HepG2 (cell line): Measurements from ENCODE around the gene EBP. TPM values are rescaled to one million over a fixed set of nuclear protein-coding genes. Genes with fewer than 3 reads are reported as not detected.

Experiments used
- ATAC-seq: fragments of 200-7000 bp; cut with Tn5 transposase; 3 replicates; pipeline ENCODE4 v1.9.1; 2020; ENCODE audit warnings: mild to moderate bottlenecking, moderate library complexity
- BruUV-seq: library from RNA; stranded (reverse); fragments of 400-500 nt; replicated peaks from 2 replicates; lab custom pipeline; 2021; lab: Mats Ljungman, UMichigan
- CTCF ChIA-PET: fragments of 300-600 bp; formaldehyde crosslinking; extraction: SDS; loops from one replicate; lab custom pipeline; 2021; ENCODE audit warnings: low total read pairs, inconsistent platforms, low intra/inter-chr PET ratio; lab: Yijun Ruan, JAX
- POLR2A ChIA-PET: fragments of 350-600 bp; sonication (Branson Sonifier 250); formaldehyde crosslinking; loops from one replicate; lab custom pipeline; 2020; ENCODE audit warnings: antibody characterized with exemption, inconsistent platforms; lab: Yijun Ruan, JAX
- DNase-seq: peaks from one replicate; pipeline ENCODE4 v3.0.0-alpha.2; 2015; ENCODE audit warnings: low spot score
- FAIRE-seq: peaks from 3 replicates; lab custom pipeline; 2011; peaks lifted over from hg19 to GRCh38; lab: Jason Lieb, UNC
- H2AFZ ChIP-seq: one replicate; pipeline ENCODE4 v1.6.1; 2011; ENCODE audit warnings: low read length, inconsistent platforms
- H3K27ac ChIP-seq: fragments of 300-600 bp; 3 replicates; pipeline ENCODE4 v1.8.0; 2011; ENCODE audit warnings: mixed run types, mild to moderate bottlenecking, mixed read lengths, low read length, inconsistent platforms; ENCODE audit not compliant: insufficient read depth; ENCODE audit errors: extremely low read length
- H3K27me3 ChIP-seq, 2 experiments: fragments of 200-600 bp in 1 of 2; 2 replicates in 1 of 2; 3 replicates in 1 of 2; pipeline versions ENCODE4 v1.6.0 to v1.8.0; 2011; ENCODE audit warnings: low read length in 2 of 2, mild to moderate bottlenecking in 2 of 2, moderate library complexity in 2 of 2, inconsistent platforms in 1 of 2; ENCODE audit not compliant: insufficient read depth in 2 of 2, control insufficient read depth in 1 of 2
- H3K36me3 ChIP-seq, 2 experiments: fragments of 200-600 bp in 1 of 2; replicated peaks in 1 of 2; 2 replicates in 1 of 2; 3 replicates in 1 of 2; pipeline versions ENCODE4 v1.5.1 to v1.8.0; 2011; ENCODE audit warnings: low read length in 2 of 2, inconsistent platforms in 1 of 2; ENCODE audit not compliant: insufficient read depth in 2 of 2, control insufficient read depth in 1 of 2
- H3K4me1 ChIP-seq: 2 replicates; pipeline ENCODE4 v1.5.1; 2012; ENCODE audit warnings: low read length, inconsistent platforms; ENCODE audit not compliant: insufficient read depth
- H3K4me2 ChIP-seq: 2 replicates; pipeline ENCODE4 v1.6.0; 2011; ENCODE audit warnings: low read depth, low read length, inconsistent platforms
- H3K4me3 ChIP-seq, 3 experiments: fragments of 200-600 bp in 1 of 3; sonication (generic), shearing (Covaris generic) in 1 of 3; replicated peaks in 1 of 3; 2 replicates each; pipeline ENCODE4 v1.5.1; 2011 to 2016; ENCODE audit warnings: low read length in 3 of 3, inconsistent platforms in 2 of 3, low read depth in 2 of 3, mild to moderate bottlenecking in 2 of 3, control low read depth in 1 of 3, mixed read lengths in 1 of 3; ENCODE audit not compliant: insufficient read depth in 1 of 3
- H3K79me2 ChIP-seq: one replicate; pipeline ENCODE4 v1.6.1; 2011; ENCODE audit warnings: low read length, inconsistent platforms; ENCODE audit not compliant: insufficient read depth
- H3K9ac ChIP-seq: 2 replicates; pipeline ENCODE4 v1.6.0; 2011; ENCODE audit warnings: mild to moderate bottlenecking, low read depth, low read length, inconsistent platforms; ENCODE audit not compliant: insufficient read depth
- H3K9me3 ChIP-seq: 2 replicates; pipeline ENCODE4 v1.5.1; 2012; ENCODE audit warnings: mild to moderate bottlenecking, low read length
- H4K20me1 ChIP-seq: 2 replicates; pipeline ENCODE4 v1.6.0; 2011; ENCODE audit warnings: inconsistent platforms, mild to moderate bottlenecking, low read length, moderate library complexity; ENCODE audit not compliant: insufficient read depth
- GMEB1 ChIP-seq: sonication (generic); formaldehyde crosslinking; IDR thresholded peaks from 2 replicates; pipeline ENCODE4 v1.5.1; 2020; ENCODE audit warnings: missing genetic modification reagents, mild to moderate bottlenecking, borderline replicate concordance
- HMGXB4 ChIP-seq, 2 experiments: sonication (generic) in 1 of 2; formaldehyde crosslinking in 1 of 2; IDR thresholded peaks; 2 replicates each; pipeline versions ENCODE4 v1.4.0 to v1.6.1; 2018 to 2020; ENCODE audit warnings: missing genetic modification reagents in 2 of 2, borderline replicate concordance in 1 of 2, low read depth in 1 of 2, mild to moderate bottlenecking in 1 of 2, missing biosample characterization in 1 of 2
- KDM5B ChIP-seq: sonication (generic); formaldehyde crosslinking; IDR thresholded peaks from 2 replicates; pipeline ENCODE4 v1.4.0; 2020; ENCODE audit warnings: missing genetic modification reagents, mild to moderate bottlenecking, borderline replicate concordance
- NFRKB ChIP-seq: fragments of 450-650 bp; IDR thresholded peaks from 2 replicates; pipeline ENCODE4 v1.6.1; 2017
- NFYB ChIP-seq: sonication (generic); formaldehyde crosslinking; IDR thresholded peaks from 2 replicates; pipeline ENCODE4 v1.4.0; 2020; ENCODE audit warnings: missing genetic modification reagents
- PHF8 ChIP-seq: sonication (generic); formaldehyde crosslinking; IDR thresholded peaks from 2 replicates; pipeline ENCODE4 v1.5.0; 2020; ENCODE audit warnings: missing genetic modification reagents
- POLR2AphosphoS5 ChIP-seq: IDR thresholded peaks from 2 replicates; pipeline ENCODE4 v1.6.1; 2012; ENCODE audit warnings: low read depth, low read length
- POLR2G ChIP-seq: fragments of 200-400 bp; formaldehyde crosslinking; IDR thresholded peaks from 2 replicates; pipeline ENCODE4 v1.6.1; 2018; ENCODE audit warnings: mild to moderate bottlenecking, low read depth, low read length, moderate library complexity
- RXRA ChIP-seq: sonication (generic); formaldehyde crosslinking; IDR thresholded peaks from 2 replicates; pipeline ENCODE4 v1.5.1; 2020; ENCODE audit warnings: missing genetic modification reagents
- SNAPC4 ChIP-seq: sonication (generic); formaldehyde crosslinking; IDR thresholded peaks from 2 replicates; pipeline ENCODE4 v1.4.0; 2020; ENCODE audit warnings: mild to moderate bottlenecking, missing genetic modification reagents
- SP1 ChIP-seq, 2 experiments: fragments of 450-650 bp in 1 of 2; sonication (generic) in 1 of 2; formaldehyde crosslinking in 1 of 2; IDR thresholded peaks; 2 replicates each; pipeline versions ENCODE4 v1.4.0 to v1.6.1; 2016 to 2020; ENCODE audit warnings: missing genetic modification reagents in 1 of 2
- ZFX ChIP-seq: sonication (generic); formaldehyde crosslinking; IDR thresholded peaks from 2 replicates; pipeline ENCODE4 v1.4.0; 2020; ENCODE audit warnings: mild to moderate bottlenecking, low read depth, missing genetic modification reagents, moderate library complexity
- ZMYM4 ChIP-seq: sonication (generic); formaldehyde crosslinking; IDR thresholded peaks from 2 replicates; pipeline ENCODE4 v1.8.1; 2023; ENCODE audit warnings: mild to moderate bottlenecking, missing genetic modification reagents
- ZNF629 ChIP-seq: sonication (generic); formaldehyde crosslinking; conservative IDR thresholded peaks from 2 replicates; pipeline ENCODE4 v1.5.0; 2020; ENCODE audit warnings: missing genetic modification reagents
- WGBS: methylation state at CpG from one replicate; pipeline ENCODE4 v1.1.6; 2017; ENCODE audit warnings: low lambda C conversion rate; 5-methylcytosine and 5-hydroxymethylcytosine counted together
- in situ Hi-C: cut with HindIII; loops from 2 replicates; pipeline ENCODE4 v1.10.0; 2017; ENCODE audit warnings: low pct_unique_long_range_greater_than_20kb; ENCODE audit not compliant: extremely low pct_ligation_motif_present
- intact Hi-C: fragments of 100-400 bp; cut with micrococcal nuclease; formaldehyde crosslinking; loops from one replicate; pipeline ENCODE4 v1.10.0; 2022; ENCODE audit not compliant: unreplicated experiment
- polyA plus RNA-seq, 8 experiments: library from polyadenylated mRNA; depleted of rRNA in 3 of 8; stranded (reverse) in 7 of 8; unstranded in 1 of 8; fragments of >200 nt; fragmentation: Illumina TruSeq in 4 of 8; extraction: Trizol in 4 of 8; gene quantifications; 2 replicates each; pipeline versions ENCODE4 v1.2.1 to v1.2.3, GENCODE V29; 2011 to 2016; ENCODE audit warnings: low read depth in 4 of 8, missing spikeins in 1 of 8, mixed read lengths in 1 of 8; ENCODE audit not compliant: insufficient read depth in 1 of 8
- total RNA-seq, 5 experiments: library from RNA; depleted of rRNA; stranded (reverse); fragments of >200 nt; fragmentation: Illumina TruSeq; extraction: Trizol; gene quantifications; 2 replicates each; pipeline ENCODE4 v1.2.3, GENCODE V29; 2016; ENCODE audit warnings: low read depth in 1 of 5

EBP gene
- total and polyA plus RNA-seq, 2 of the 13 experiments (the other 11 are each of a cell fraction or from before 2014, with no cell fraction given), result 106 to 260 TPM

GRCh38 chrX:48508400-48509244 lies 13.0 kb upstream of the EBP start, which contains the start of gene PORCN:
TSS of gene PORCN (plus strand) at chrX:48508992. CDS start at chrX:48509821, 829 bp downstream.
- Histone ChIP-seq H3K27me3 (no peaks in the 10 kb centered on the region), H3K4me3 (peak within 1 kb of the TSS; percentile 58 to 77 (median 73)), H3K27ac (peak within 1 kb of the TSS; percentile 38), H3K4me1 (peaks cover 10% of the 10 kb centered on the region), H3K36me3 (no peaks in the 10 kb centered on the region), H2AFZ (peak within 1 kb of the TSS; percentile 5), H3K9ac (peak within 1 kb of the TSS; percentile 63), H3K9me3 (no peaks in the 10 kb centered on the region), H3K79me2 (no peaks in the 10 kb centered on the region), H4K20me1 (no peaks in the 10 kb centered on the region), H3K4me2 (peak within 1 kb of the TSS; percentile 70)
- WGBS, result 5% methylated on average over 3 of the region's 65 CpGs
- CTCF ChIA-PET, result no interaction called here
- intact Hi-C loops, result loop anchor here (5.0 kb wide), 1 partner anchor 36 kb away; the partner anchor contains the start of gene SLC38A5
- ATAC-seq (peak; percentile 94), FAIRE-seq (no peak), DNase-seq (peak; percentile 35)
- in situ Hi-C loops, result no loop called here
- POLR2A ChIA-PET, result interaction anchor here (0.8 kb wide), 1 partner anchor 13 kb away, joined by 4 read pairs; the partner anchor contains the start of gene EBP
- TSS peak; percentile 62 for BruUV-seq
- TF ChIP-seq RXRA (CRISPR knock-in tag) (no peak), HMGXB4 (CRISPR knock-in tag; IDR thresholded peaks at IDR 0.05; ENCODE audit: borderline replicate concordance in 1 of 2, low read depth in 1 of 2) (0 out of 4 replicates have a peak, but pooled peaks of 1 of the 2 experiments have one; percentile 28), ZNF629 (CRISPR knock-in tag) (peak; percentile 51; the same call in 1 of the 2 replicates), GMEB1 (CRISPR knock-in tag) (peak; percentile 51; the same call in 1 of the 2 replicates), PHF8 (CRISPR knock-in tag) (peak; percentile 51), POLR2AphosphoS5 (peak; percentile 65), POLR2G (peak; percentile 56; the same call in 1 of the 2 replicates), SNAPC4 (CRISPR knock-in tag) (0 out of 2 replicates have a peak, but pooled peaks have one; percentile 36), SP1 (IDR thresholded peaks at IDR 0.05) (no peak), SP1 (CRISPR knock-in tag; IDR thresholded peaks at IDR 0.05) (0 out of 2 replicates have a peak, but pooled peaks have one; percentile 19), KDM5B (CRISPR knock-in tag) (0 out of 2 replicates have a peak, but pooled peaks have one; percentile 21), ZMYM4 (CRISPR knock-in tag) (no peak), ZFX (CRISPR knock-in tag) (peak; percentile 54; the same call in 1 of the 2 replicates), NFYB (peak; percentile 36), NFRKB (no peak)
